GM19328 (cell line): ENCODE results near the gene SULT2B1.
"Not testable (repeated sequence)": the region's sequence is repeated elsewhere in the genome, so short reads cannot be mapped to it uniquely, and the experiment has no call there.

Experiments
- ATAC-seq: cut with Tn5 transposase; IDR thresholded peaks from one replicate; pipeline ENCODE4 v1.9.1; 2021; ENCODE audit warnings: mild to moderate bottlenecking, moderate library complexity; ENCODE audit not compliant: unreplicated experiment

SULT2B1 gene

DNA sequence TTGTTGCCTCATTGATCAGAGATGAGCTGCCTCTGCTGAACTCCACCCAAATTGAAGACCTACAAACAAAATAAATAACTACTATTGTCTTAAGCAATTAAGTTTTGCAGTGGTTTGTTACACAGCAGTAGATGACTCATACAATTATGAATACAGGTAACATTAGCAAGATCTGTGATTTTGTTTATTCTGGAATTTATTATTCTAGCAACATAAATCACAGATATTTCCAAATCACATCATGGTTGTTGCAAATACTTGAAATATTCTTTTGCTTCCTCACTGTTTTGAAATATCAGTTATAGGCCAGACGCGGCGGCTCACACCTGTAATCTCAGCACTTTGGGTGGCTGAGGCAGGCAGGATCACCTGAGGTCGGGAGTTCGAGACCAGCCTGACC is 27.2 kb upstream of the SULT2B1 start:
- no peak for ATAC-seq

DNA sequence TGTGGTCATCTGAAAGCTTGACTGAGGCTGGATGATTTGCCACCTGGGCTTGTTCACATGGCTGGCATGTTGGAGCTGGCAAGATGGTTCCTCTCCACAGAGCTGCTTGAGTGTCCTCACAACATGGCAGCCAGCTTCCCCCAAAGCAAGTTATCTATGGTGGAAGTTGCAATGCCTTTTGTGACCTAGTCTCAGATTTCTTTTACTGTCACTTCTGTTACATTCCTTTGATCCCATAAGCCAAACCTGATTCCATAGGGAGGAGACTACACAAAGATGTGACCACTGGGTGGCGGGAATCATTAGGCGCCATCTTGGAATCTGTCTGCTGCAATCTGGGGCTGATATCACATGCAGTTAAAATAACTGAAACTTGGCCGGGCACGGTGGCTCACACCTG is 22.8 kb upstream of the SULT2B1 start:
- no peak for ATAC-seq

GRCh38 chr19:48530066-48530720 is 21.8 kb upstream of the SULT2B1 start:
- no peak for ATAC-seq

GRCh38 chr19:48530770-48531169 is 21.2 kb upstream of the SULT2B1 start:
- ATAC-seq: no peak

DNA sequence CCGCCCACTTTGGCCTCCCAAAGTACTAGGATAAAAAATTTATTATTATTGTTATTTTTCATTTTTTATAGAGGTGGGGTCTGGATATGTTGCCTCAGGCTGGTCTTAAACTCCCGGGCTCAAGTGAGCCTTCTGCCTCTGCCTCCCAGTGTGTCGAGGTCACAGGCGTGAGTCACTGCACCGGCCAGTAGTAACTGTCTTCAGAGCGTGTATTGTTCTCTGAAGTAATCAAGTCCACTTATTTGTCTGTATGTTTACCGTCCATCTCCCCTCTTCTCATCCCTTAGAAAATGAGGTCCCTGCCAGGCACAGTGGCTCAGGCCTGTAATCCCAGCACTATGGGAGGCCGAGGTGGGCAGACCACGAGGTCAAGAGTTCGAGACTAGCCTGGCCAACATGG is 18.2 kb upstream of the SULT2B1 start:
- ATAC-seq: no peak

GRCh38 chr19:48537541-48537940 is 14.4 kb upstream of the SULT2B1 start:
- no peak for ATAC-seq

DNA sequence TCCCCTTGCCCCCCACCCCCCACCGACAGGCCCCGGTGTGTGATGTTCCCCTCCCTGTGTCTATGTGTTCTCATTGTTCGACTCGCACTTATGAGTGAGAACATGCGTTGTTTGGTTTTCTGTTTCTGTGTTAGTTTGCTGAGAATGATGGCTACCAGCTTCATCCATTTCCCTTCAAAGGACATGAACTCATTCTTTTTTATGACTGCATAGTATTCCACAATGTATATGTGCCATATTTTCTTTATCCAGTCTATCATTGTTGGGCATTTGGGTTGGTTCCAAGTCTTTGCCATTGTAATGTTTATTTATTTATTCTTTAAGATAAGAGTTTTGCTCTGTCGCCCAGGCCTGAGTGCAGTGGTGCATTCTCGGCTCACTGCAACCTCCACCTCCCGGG is 13.9 kb upstream of the SULT2B1 start:
- ATAC-seq: not testable (repeated sequence)

- no peak for ATAC-seq
Measured at GRCh38 chr19:48539503-48540096, 12.4 kb upstream of the SULT2B1 start.

DNA sequence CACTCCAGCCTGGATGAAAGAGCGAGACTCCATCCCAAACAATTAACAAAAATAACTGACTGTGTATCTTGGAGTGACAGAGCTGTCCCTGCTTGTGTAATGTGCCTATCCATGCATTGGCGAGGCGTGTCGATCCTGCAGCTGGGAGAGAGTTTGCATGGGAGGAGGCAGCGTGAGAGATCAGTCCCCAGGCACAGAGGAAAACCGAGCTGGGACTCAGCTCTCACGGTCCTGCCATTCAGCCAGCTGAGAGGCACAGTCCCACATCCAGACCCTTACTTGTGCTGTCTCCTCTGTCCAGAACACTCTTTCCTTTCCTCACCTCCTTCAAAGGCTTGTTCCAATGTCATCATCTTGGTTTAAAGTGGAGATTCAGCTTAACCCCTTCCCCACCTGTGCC is 11.9 kb upstream of the SULT2B1 start:
- ATAC-seq: no peak

DNA sequence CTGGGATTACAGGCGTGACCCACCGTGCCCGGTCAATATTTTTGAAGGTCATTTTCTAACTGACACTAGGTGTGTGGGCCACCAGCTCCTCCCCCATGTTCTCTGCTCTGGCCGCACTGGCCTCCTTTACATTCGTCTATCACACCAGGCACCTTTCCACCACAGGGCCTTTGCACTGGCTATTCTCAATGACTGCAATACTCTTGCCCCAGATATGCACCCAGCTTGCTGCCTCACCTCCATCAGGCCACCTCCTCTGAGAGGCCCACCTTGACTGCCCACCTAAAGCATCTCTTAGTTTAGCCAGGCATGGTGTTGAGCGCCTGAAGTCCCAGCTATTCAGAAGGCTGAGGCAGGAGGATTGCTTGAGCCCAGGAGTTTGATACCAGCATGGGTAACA is 10.2 kb upstream of the SULT2B1 start:
- no peak for ATAC-seq

DNA sequence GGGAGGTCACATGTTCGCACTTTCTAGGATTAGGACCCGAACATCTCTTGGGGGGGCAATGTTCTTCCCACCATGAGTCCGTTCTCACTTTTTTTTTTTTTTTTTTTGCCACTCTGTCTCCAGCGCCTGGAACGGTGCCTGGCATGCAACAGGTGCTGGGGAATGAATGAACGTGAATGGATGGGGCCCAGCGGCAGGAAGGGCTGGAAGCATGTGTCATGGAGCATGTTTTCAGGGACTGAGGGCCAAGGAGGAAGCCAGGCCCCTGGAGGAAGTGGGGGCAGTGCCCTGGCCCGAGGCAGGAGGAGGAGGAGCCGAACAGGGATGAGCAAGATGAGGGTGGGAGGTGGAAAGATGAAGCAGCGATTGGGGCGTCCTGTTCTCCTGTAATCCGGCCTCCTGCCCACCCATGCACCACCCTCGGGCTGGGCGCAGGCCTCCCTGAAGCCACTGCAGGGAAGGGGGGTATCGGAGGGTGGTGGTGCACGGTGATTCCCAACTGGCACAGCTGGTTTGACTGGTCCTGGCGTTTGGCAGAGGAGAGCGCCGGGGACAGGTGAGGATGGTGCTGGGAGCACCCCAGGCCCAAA is 8.8 kb upstream of the SULT2B1 start:
- no peak for ATAC-seq

DNA sequence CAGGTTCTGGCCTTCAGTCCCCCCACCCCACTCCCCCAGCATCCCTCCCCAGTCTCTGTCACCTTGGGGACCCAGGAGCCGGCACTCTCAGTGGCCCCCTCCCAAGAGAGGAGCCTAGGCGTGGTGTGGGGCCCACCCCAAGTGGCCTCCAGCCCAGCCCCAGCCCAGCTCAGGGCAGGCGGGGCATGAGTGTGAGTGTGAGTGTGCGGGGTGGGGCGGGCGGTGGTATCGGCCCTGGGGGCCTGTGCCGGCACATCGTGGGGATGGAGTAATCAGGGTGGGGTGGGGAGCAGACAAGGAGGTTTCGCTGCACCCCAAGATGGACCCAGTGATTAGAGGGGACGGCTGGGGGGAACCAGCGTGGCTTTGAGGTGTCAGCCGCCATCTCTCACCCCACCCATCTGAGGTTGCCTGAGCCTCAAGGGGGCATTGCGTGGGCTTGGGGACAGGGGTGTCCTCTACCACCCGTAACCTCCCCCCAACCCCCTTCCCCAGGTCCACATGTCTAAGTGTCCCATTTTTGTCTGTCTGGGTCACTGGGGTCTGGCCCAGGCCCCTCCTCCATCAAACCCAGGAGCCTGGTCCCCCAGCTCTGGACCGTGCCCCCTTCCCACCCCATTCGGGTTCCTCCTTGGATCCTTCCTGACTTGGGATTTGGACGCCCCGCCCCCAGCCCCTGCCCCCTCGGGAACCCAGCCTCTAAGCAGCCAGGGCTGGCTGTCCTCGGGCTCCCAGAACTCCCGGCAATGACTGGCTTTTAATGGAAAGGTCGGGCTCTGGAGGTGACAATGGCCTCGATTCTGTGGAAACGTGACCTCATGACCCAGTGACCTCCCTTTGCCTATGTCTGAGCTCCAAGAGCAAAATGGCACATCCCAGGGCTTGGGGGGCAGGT is 6.9 kb upstream of the SULT2B1 start:
- no peak for ATAC-seq

DNA sequence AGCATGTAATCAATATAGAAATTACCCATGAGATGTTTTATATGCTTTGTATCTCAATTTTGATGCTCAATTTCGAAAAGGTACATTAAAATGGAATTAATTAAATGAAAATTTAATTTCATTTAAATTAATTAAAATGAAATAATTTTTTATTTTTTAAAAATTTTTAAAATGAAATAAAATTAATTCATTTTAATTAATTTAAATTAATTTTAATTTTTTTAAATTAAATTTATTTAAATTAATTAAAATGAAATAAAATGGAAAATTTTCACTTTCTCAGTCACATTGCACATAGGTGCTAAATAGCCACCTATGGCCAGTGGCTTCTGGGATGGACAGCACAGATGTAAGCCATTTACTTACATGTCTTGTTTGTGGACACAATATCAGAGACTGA is 4.2 kb upstream of the SULT2B1 start:
- no peak for ATAC-seq

- ATAC-seq: no peak
Measured at GRCh38 chr19:48548253-48548911, 3.6 kb upstream of the SULT2B1 start.

- no peak for ATAC-seq
Measured at GRCh38 chr19:48549380-48549779, 2.6 kb upstream of the SULT2B1 start.

DNA sequence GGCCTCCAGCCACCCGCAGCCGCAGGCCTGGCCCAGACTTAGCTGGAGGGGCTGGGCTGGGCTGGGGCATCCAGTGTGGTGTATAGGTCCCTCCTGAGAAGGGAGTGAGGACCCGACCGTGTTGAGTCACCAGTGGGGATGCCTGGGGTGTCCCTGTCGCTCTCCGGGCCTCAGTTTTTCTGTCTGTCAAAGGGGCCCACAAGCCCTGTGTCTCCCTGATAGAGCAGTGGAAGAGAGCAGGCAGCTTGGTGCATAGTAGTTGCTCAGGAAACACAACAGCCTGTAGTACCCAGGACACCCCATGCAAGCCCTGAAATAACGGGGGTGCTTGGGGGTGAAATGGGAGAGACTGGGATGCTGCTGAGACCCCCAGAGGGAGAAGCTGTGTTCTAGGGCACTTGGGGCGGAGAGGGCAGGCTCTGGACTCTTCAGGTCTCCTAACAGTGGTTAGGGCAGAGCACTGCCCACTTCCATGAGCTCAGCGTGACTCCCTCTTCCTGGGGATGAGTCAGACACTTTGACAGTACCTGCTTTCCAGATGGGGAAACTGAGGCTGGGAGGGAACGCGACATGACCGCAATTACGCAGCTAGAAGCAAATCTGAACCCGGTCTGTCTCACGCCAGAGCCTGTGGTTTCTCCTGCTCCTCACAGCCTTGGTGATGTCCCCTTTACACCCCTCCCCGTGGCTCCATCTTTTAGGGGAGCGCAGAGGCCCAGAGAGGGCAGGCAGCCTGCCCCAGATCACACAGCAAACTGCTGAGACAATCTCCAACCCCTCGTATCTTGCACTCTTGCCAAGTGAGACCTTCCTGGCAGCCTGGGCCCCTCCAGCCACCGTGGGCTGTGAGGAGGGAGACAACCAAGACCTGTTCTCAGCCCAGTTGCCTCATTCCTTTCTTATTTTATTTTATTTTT is 692 bp downstream of the SULT2B1 start:
- no peak for ATAC-seq

DNA sequence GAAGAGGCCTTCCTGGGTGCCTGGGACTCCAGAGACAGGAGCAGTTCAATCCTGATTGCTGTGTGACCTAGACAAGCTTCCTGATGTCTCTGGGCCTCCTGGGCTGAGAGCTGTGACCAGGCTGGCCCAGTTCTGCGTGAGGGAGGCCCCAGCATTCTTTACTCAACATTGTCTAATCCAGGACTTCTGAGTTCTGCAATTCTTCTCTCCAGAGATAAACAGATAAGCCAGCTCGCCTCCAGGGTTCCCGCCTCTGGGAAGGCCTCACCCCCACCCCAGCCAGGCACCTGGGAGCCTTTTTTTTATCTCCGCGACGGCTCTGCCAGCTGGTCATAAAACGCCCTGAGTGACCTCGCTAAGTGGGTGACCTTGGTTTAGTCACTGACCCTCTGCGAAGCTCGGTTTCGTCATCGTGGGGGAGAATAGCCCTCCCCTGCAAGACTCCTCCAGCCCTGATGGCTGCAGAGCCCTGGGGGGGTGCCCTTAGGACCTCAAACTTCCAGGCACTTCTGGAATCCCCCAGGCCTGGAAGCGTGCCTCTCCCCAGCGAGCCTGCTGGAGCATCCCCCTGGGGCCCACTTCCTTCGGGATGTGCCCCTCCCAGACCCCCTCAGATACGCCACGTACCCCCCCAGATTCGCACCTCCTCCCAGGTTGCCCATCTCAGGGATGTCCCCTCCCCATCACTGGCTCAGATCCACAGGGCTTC is 1.9 kb downstream of the SULT2B1 start:
- ATAC-seq: no peak

DNA sequence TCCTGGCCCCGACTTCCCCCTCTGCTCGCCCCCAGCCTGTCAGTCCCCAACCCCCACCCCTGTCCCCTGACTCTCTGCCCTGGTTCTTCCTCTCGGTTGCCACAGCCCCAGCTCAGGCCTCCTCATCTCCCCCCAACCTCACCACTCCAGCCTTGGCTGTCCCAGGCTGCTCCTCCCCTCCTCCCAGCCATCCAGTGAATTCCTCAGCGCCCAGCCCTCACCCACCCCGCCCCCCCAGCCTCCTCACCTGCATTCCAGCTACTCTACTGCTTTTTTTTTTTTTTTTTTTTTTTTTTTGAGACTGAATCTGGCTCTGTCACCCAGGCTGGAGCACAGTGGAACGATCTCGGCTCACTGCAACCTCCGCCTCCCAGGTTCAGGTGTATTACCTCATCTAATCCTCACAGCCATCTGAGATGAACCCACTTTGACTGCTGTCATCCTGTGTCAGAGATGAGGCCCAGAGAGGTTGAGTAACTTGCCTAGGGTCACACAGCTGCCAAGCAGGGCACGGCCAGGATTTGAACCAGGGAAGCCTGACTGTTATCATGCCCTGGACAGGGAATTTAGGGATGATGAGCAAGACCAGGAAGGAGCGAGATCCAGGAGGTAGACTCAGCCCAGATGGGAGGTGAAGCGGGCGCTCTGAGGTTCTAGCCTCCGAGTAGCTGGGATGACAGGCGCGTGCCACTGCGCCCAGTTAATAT is 2.6 kb downstream of the SULT2B1 start:
- no peak for ATAC-seq

- ATAC-seq: no peak
Measured at GRCh38 chr19:48556163-48556562, 4.2 kb downstream of the SULT2B1 start.
